Measurements from ENCODE around the gene ALLC.

DNA sequence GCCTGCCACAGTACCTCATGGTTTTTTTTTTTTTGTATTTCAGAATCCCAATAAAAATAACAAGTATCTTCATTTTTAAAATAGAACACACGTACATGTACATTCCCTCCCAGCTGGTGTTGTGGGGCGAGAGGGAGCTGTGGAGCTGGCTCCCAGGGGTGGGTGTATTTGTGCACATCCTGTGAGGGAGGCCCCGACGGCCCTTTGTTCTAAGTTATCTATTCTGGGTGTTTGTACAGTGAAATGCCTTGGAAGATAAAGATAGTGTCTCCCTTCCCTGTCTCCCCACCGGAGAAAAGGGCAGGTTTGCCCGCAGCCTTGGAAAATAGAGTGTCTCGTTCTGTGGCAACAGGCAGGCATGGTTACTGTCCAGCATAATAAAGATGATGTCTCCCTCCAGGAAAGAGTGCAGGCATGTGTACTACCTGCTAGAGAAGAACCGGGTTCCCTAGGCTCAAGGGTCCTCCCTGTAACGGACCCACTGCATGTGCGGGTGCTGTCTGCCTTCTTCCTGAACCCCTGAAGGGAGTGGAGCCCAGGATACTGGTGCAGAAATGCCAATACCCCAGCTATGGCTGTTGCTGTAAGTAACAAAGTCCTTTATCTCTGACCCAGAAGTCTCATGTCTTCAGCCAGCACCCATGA, 12.1 kb upstream of the ALLC start:
- TF ChIP-seq, protein P1, sequence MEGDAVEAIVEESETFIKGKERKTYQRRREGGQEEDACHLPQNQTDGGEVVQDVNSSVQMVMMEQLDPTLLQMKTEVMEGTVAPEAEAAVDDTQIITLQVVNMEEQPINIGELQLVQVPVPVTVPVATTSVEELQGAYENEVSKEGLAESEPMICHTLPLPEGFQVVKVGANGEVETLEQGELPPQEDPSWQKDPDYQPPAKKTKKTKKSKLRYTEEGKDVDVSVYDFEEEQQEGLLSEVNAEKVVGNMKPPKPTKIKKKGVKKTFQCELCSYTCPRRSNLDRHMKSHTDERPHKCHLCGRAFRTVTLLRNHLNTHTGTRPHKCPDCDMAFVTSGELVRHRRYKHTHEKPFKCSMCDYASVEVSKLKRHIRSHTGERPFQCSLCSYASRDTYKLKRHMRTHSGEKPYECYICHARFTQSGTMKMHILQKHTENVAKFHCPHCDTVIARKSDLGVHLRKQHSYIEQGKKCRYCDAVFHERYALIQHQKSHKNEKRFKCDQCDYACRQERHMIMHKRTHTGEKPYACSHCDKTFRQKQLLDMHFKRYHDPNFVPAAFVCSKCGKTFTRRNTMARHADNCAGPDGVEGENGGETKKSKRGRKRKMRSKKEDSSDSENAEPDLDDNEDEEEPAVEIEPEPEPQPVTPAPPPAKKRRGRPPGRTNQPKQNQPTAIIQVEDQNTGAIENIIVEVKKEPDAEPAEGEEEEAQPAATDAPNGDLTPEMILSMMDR (IDR thresholded peaks at IDR 0.05) = no peak
- TF ChIP-seq POLR2A (IDR thresholded peaks at IDR 0.05) = no peak
